NCI-H1105 treated with DMSO at 0.1 percent for 48 hours (cell line): ENCODE measurements around the gene ELAPOR1.
"Not testable (repeated sequence)": the region's sequence is repeated elsewhere in the genome, so short reads cannot be mapped to it uniquely, and the experiment has no call there.

ENCODE experiments used
- DNase-seq: peaks from one replicate; lab custom pipeline; 2025; lab: John Stamatoyannopoulos, UW

Gene ELAPOR1

DNA sequence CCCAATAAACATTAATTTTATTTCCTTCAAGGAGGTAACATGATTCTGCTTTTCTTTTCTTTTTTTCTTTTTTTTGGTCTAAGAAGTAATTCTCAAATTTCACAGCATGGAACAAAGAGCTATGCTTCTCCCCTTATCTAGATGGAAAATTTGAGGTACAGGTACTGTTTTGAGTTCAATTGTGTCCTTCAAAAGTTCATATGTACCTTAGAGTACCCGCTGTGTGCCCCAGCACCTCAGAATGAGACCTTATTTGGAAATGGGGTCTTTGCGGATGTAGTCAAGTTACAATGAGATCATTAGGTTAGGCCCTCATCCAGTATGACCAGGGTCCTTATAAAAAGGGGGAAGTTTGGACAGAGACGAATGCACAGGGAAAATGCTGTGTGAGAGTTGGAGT lies 22.0 kb downstream of the ELAPOR1 start:
- no peak for DNase-seq

DNA sequence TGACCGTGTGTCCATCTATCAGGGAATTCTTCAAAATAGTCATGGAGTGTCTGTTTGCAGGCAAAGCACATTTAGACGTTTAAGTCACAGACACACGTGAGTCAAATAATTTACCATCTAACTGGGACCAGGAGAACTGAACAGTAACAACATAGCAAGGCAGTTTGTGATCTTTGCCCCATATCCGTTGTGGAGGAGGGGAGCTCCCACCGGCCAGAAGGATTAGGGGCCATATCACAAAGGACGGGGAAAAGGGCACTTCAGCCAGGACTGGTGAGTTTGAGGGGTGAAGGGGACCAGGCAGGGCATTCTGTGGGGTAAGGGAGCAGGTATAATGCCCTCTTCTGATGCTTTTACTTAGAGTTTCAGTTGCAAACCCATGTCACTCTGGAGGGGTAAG lies 22.9 kb downstream of the ELAPOR1 start:
- no peak for DNase-seq

DNA sequence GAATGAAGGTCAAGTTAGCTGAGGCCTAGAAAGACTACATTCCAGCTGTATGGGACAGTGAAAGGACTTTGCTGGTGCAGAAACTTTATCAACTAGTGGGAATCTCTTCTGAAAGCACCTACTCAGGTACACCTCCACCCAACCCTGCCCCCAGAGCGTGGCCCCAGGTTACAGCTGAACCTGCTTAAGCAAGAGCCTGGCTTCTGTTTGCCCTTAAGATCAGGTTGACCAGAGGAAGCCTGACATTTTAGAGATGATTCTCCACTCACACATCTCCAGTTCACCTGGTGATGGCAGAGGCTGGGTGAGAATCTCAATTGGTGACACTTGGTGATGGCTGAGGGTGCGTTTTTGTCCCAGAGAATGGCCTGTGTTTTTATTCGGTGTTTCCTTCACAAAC lies 24.0 kb downstream of the ELAPOR1 start:
- no peak for DNase-seq

GRCh38 chr1:109138358-109138757 lies 24.4 kb downstream of the ELAPOR1 start:
- no peak for DNase-seq

DNA sequence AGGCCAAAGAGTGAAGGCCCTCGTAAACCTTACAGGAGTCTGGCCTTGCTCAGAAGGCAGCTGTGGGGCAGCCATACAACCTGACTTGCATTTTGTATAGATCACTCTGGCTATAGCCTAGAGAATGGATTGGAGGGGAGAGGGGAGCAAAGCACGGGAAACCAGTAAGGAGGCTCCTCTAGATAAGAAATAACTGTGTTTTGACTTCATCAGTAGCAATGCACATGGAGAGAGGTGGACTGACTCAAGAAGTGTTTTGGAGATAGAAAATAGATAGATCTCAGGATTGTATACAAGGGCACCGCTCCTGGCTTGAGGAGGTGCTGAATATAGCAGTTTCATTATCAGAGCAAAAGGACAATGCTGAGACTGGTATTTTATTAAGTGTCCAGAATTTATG lies 26.5 kb downstream of the ELAPOR1 start:
- DNase-seq: no peak

DNA sequence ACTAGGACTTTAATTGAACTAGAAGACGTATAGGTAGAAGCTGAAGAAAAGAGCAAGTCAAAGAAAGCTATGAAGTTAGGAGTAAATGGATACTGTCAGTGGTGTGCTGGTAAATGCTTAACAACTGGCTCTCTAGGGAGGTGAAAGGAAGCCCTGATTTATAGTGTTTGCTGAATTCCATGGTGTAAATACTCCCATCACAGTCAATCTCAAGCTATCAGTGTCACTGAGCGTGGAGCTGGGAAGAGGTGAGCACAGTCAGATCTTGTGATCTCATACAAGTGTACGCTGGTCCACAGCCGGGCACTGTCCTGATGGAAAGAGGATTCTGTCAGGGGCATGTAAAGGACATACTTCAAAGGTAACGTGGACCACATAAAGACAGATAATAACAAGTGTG lies 28.3 kb downstream of the ELAPOR1 start:
- no peak for DNase-seq

GRCh38 chr1:109142725-109143124 lies 28.8 kb downstream of the ELAPOR1 start:
- DNase-seq: not testable (repeated sequence)

DNA sequence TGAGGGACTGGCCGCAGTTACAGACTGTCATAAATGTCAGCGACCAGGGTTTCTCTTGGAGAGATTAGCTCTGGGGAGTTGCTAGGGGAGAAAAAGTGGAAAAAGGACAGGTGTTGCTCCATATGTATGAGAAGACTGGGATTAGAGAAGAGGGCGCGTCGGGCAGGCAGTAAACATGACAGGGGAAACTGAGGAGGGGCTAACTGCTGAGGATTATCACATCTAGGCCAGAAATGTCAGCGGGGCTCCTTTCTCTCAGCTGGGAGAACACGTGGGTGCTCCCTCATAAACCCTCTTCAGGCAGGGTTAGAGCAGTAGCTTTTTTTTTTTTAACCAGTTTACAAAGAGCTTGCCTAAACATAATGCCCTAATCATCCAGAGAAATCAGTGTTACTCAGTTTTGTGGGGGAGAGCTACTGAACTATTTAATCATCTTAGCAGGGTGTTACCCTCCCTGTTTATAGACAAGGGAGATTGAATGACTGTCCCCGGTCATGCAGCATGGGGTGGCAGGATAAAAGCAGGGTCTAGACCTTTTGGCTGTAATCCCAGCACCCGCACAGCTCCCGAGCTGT lies 35.2 kb downstream of the ELAPOR1 start:
- DNase-seq: no peak

GRCh38 chr1:109149874-109150601 lies 36.1 kb downstream of the ELAPOR1 start:
- DNase-seq: no peak

- DNase-seq: no peak
These were observed 37.5 kb downstream of the ELAPOR1 start for GRCh38 chr1:109151146-109151990.

- no peak for DNase-seq
These were observed 38.3 kb downstream of the ELAPOR1 start for GRCh38 chr1:109152196-109152595.

DNA sequence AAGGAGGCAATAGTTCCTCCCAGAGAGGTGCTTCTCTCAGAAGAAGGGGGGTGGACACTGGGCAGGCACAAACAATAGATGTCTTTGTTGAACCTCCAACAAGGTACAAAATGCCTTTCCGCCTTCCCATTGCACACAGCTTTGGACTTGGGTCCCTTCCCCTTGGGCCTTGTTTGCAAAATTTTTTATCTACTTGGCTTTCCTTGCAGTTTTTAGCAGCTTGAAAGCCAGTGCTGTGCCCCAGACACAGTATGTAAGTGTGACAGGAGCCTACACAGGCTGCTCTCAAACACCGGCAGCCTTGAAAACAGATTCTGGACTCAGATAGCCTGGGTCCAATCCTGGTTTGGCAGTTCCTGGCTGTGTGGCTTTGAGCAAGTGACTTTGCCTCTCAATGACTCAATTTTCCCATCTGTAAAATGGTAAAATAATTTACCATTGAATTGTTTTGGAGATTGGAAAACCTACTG lies 43.0 kb downstream of the ELAPOR1 start:
- no peak for DNase-seq

GRCh38 chr1:109158433-109158832 lies 44.5 kb downstream of the ELAPOR1 start:
- DNase-seq: no peak

DNA sequence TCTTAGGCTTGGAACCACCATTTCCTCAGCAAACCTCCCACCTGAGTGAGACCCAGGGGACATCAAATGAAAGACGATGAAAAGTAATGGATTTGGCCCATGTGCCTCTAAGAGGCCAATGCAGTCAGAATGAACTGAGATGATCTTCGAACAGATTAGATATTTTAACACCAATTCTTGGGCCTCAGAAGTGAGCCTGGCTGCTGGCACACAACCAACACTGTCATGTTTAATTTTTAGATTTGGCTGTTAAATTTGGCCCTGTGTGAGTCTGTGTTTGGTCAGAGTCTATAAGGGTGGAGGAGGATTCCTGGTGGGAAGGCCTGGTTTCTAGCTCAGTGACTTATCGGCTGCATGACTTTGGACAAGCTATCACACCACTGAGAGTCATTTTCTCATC lies 45.4 kb downstream of the ELAPOR1 start:
- no peak for DNase-seq

GRCh38 chr1:109160071-109160840 lies 46.3 kb downstream of the ELAPOR1 start:
- no peak for DNase-seq

DNA sequence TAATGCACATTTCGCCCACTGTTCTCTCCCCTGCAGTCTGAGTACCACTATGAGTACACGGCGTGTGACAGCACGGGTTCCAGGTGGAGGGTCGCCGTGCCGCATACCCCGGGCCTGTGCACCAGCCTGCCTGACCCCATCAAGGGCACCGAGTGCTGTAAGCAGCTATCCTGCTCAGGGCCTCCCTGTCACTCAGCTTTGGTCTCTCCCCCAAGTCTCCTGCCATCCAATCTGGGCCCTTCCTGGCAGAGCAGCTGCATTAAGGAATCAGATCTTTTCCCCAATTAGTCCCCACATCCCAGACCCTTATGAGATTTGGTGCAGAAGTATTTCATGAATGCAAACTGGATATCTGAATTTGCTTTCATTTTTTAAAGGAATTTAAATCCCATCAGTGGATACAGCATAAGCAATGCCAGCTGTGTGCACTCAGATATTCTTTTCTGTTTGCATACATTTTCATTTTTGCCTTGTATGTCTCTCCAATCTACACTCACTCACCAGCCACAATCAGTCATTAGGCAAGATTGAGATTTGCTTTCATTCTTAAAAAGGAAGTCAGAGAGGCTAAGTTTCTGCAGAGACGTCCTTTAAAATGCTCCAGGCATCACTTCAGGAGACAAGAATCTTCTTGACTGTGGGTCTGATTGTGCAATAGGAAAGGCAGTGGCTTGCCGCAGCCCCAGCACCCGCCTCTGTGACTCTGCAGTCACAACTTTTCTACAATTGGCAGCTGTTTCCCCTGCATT lies 48.1 kb downstream of the ELAPOR1 start:
- DNase-seq: no peak

GRCh38 chr1:109162626-109163025 lies 48.7 kb downstream of the ELAPOR1 start:
- no peak for DNase-seq

DNA sequence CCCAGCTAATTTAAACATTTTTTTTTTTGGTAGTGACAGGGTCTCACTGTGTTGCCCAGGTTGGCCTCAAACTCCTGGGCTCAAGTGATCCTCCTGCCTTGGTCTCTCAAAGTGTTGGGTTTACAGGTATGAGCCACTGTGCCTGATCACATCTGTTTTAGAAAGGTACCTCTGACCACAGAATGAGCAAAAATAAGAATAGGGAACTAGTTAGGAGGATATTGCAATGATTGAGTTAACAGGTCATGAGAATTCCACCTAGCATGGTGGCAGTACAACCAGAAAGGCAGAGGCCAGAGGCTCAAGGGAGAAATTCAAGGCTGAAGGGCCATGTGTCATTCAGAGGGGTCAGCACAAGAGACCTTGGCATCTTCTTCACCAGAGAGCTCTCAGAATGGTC lies 49.6 kb downstream of the ELAPOR1 start:
- DNase-seq: no peak
